Left renal pelvis (tissue), 4 donors: Measurements from ENCODE around the gene MRO. TPM values are rescaled to one million over a fixed set of nuclear protein-coding genes. Genes with fewer than 3 reads are reported as not detected.
"Not testable (repeated sequence)": the region's sequence is repeated elsewhere in the genome, so short reads cannot be mapped to it uniquely, and the experiment has no call there.

Experiments
- DNase-seq, 4 donors: peaks; one replicate each; pipeline ENCODE4 v3.0.0-alpha.2; 2013; ENCODE audit warnings: low read depth in 4 of 4, low spot score in 3 of 4
- polyA plus RNA-seq, 4 donors: library from polyadenylated mRNA; unstranded; fragments of 120-200 nt; gene quantifications; one replicate each; pipeline ENCODE4 v1.2.1, GENCODE V29; 2013; ENCODE audit not compliant: insufficient read length in 4 of 4

Gene MRO
- polyA plus RNA-seq, result 1 to 10 TPM; 1.0 to 3.0 (median 2.2) TPM

- peak; percentile 56 to 66 (median 63) for DNase-seq
Measured at GRCh38 chr18:50819728-50820378, at the start of gene MRO. Gene MRO, minus strand, starts transcription at chr18:50820016. Its CDS starts 10,616 bp downstream, at chr18:50809400.

GRCh38 chr18:50869150-50869549 lies 49.3 kb upstream of the MRO start:
- no peak for DNase-seq

- DNase-seq, result no peak
Measured at GRCh38 chr18:50866765-50867164, 46.9 kb upstream of the MRO start.

GRCh38 chr18:50863840-50864375 lies 44.1 kb upstream of the MRO start:
- DNase-seq, result no peak

- DNase-seq, result no peak
Measured at GRCh38 chr18:50862401-50862800, 42.6 kb upstream of the MRO start.

GRCh38 chr18:50861617-50862016 lies 41.8 kb upstream of the MRO start:
- DNase-seq, result no peak

- no peak for DNase-seq
Measured at GRCh38 chr18:50859793-50860555, 40.2 kb upstream of the MRO start.

GRCh38 chr18:50857694-50858093 lies 37.9 kb upstream of the MRO start:
- DNase-seq, result no peak

- not testable (repeated sequence) for DNase-seq
Measured at GRCh38 chr18:50857166-50857565, 37.4 kb upstream of the MRO start.

- no peak for DNase-seq
Measured at GRCh38 chr18:50855976-50856757, 36.4 kb upstream of the MRO start.

- no peak for DNase-seq
Measured at GRCh38 chr18:50853863-50854271, 34.1 kb upstream of the MRO start.

- no peak for DNase-seq
Measured at GRCh38 chr18:50850307-50851065, 30.7 kb upstream of the MRO start.

GRCh38 chr18:50849419-50849821 lies 29.6 kb upstream of the MRO start:
- no peak for DNase-seq

GRCh38 chr18:50848991-50849390 lies 29.2 kb upstream of the MRO start:
- no peak for DNase-seq

- no peak for DNase-seq
Measured at GRCh38 chr18:50848061-50848551, 28.3 kb upstream of the MRO start.

GRCh38 chr18:50847192-50847591 lies 27.4 kb upstream of the MRO start:
- no peak for DNase-seq

- no peak for DNase-seq
Measured at GRCh38 chr18:50844960-50845359, 25.1 kb upstream of the MRO start.

- no peak for DNase-seq
Measured at GRCh38 chr18:50844554-50844953, 24.7 kb upstream of the MRO start.

- DNase-seq, result no peak
Measured at GRCh38 chr18:50842846-50843245, 23.0 kb upstream of the MRO start.

- no peak for DNase-seq
Measured at GRCh38 chr18:50839996-50840395, 20.2 kb upstream of the MRO start.
